HG03558 (cell line): ENCODE results near the gene SSC5D.
A peak's percentile ranks its signal among the peaks of the same experiment; 100 is the strongest.

Experiments
- ATAC-seq: cut with Tn5 transposase; IDR thresholded peaks from one replicate; pipeline ENCODE4 v1.9.1; 2021; ENCODE audit warnings: moderate number of reproducible peaks; ENCODE audit not compliant: unreplicated experiment; ENCODE audit errors: extremely low read depth

Gene SSC5D

GRCh38 chr19:55468054-55468393, 20.2 kb upstream of the SSC5D start:
- no peak for ATAC-seq

- no peak for ATAC-seq
Measured at GRCh38 chr19:55471266-55471665, 17.0 kb upstream of the SSC5D start.

GRCh38 chr19:55472463-55472862, 15.8 kb upstream of the SSC5D start:
- ATAC-seq: no peak

- ATAC-seq: no peak
Measured at GRCh38 chr19:55473225-55474012, 14.8 kb upstream of the SSC5D start.

GRCh38 chr19:55474269-55475265, 13.7 kb upstream of the SSC5D start:
- no peak for ATAC-seq

- ATAC-seq: peak; percentile 82
Measured at GRCh38 chr19:55476100-55476775, 12.0 kb upstream of the SSC5D start, which contains the start of gene ZNF628. TSS of gene ZNF628 (plus strand) at chr19:55476617. CDS start at chr19:55479911, 3,294 bp downstream.

- no peak for ATAC-seq
Measured at GRCh38 chr19:55477905-55478304, 10.3 kb upstream of the SSC5D start.

- no peak for ATAC-seq
Measured at GRCh38 chr19:55478364-55478763, 9.9 kb upstream of the SSC5D start.

GRCh38 chr19:55479045-55479444, 9.2 kb upstream of the SSC5D start:
- no peak for ATAC-seq

- no peak for ATAC-seq
Measured at GRCh38 chr19:55479451-55480230, 8.6 kb upstream of the SSC5D start.

GRCh38 chr19:55481148-55481793, 7.0 kb upstream of the SSC5D start:
- ATAC-seq: no peak

- ATAC-seq: no peak
Measured at GRCh38 chr19:55481794-55482155, 6.5 kb upstream of the SSC5D start.

GRCh38 chr19:55482156-55482961, 5.9 kb upstream of the SSC5D start:
- ATAC-seq: no peak

GRCh38 chr19:55482967-55483705, 5.1 kb upstream of the SSC5D start:
- ATAC-seq: no peak

- no peak for ATAC-seq
Measured at GRCh38 chr19:55483706-55484592, 4.3 kb upstream of the SSC5D start.

- ATAC-seq: no peak
Measured at GRCh38 chr19:55484593-55485438, 3.4 kb upstream of the SSC5D start, which contains the start of gene NAT14. TSS of gene NAT14 (plus strand) at chr19:55485188. CDS start at chr19:55485709, 521 bp downstream.
